Neutrophil (primary cell): ENCODE data around the gene HOXD13.

ENCODE experiments used
- H3K27ac ChIP-seq: fragments of 200-600 bp; sonication (generic); 2 replicates; pipeline ENCODE4 v1.5.1; 2016; ENCODE audit warnings: mild to moderate bottlenecking, moderate library complexity
- H3K27me3 ChIP-seq: fragments of 200-600 bp; sonication (generic); 2 replicates; pipeline ENCODE4 v1.6.0; 2016; ENCODE audit warnings: mild to moderate bottlenecking
- H3K36me3 ChIP-seq: fragments of 200-600 bp; sonication (generic); 2 replicates; pipeline ENCODE4 v1.5.1; 2017
- H3K4me1 ChIP-seq, 2 experiments: fragments of 200-600 bp in 1 of 2; sonication (generic) in 1 of 2; 1 replicate in 1 of 2; 2 replicates in 1 of 2; pipeline versions ENCODE4 v1.5.1 to v1.6.1; 2013 to 2016; ENCODE audit warnings: low read depth in 1 of 2, low read length in 1 of 2, mild to moderate bottlenecking in 1 of 2, moderate library complexity in 1 of 2; ENCODE audit not compliant: control insufficient read depth in 1 of 2, insufficient read depth in 1 of 2
- H3K4me3 ChIP-seq, 2 experiments: fragments of 200-600 bp in 1 of 2; sonication (generic) in 1 of 2; 1 replicate in 1 of 2; 2 replicates in 1 of 2; pipeline ENCODE4 v1.5.1; 2013 to 2016; ENCODE audit warnings: low read depth in 1 of 2, low read length in 1 of 2, mild to moderate bottlenecking in 1 of 2, moderate library complexity in 1 of 2
- H3K9me3 ChIP-seq: fragments of 200-600 bp; sonication (generic); 2 replicates; pipeline ENCODE4 v1.5.1; 2016
- CTCF ChIP-seq: fragments of 200-600 bp; sonication (generic); IDR thresholded peaks from 2 replicates; pipeline ENCODE4 v1.5.1; 2016; ENCODE audit warnings: antibody characterized with exemption

The HOXD13 gene

GRCh38 chr2:176117162-176117822 lies 24.8 kb downstream of the HOXD13 start:
- no peaks in the 10 kb centered on the region for H3K36me3 ChIP-seq
- H3K4me3 ChIP-seq, result no peak overlapping the region
- H3K27me3 ChIP-seq, result peaks cover 100% of the 10 kb centered on the region
- H3K9me3 ChIP-seq, result no peaks in the 10 kb centered on the region
- peaks cover 3 to 9% of the 10 kb centered on the region in 2 experiments for H3K4me1 ChIP-seq
- no peak for TF ChIP-seq CTCF
- H3K27ac ChIP-seq, result no peak overlapping the region

- no peak for TF ChIP-seq CTCF
- H3K27me3 ChIP-seq, result peaks cover 100% of the 10 kb centered on the region
- no peaks in the 10 kb centered on the region for H3K9me3 ChIP-seq
- no peak overlapping the region for H3K4me3 ChIP-seq
- H3K27ac ChIP-seq, result no peak overlapping the region
- no peaks in the 10 kb centered on the region for H3K36me3 ChIP-seq
- H3K4me1 ChIP-seq, result peaks cover 3 to 15% of the 10 kb centered on the region in 2 experiments
These were observed 25.4 kb downstream of the HOXD13 start for GRCh38 chr2:176117823-176118371.

GRCh38 chr2:176118601-176119339 lies 26.2 kb downstream of the HOXD13 start:
- Histone ChIP-seq H3K27me3 (peaks cover 100% of the 10 kb centered on the region), H3K4me3 (no peak overlapping the region), H3K4me1 (peaks cover 3 to 18% of the 10 kb centered on the region in 2 experiments), H3K27ac (no peak overlapping the region), H3K36me3 (no peaks in the 10 kb centered on the region), H3K9me3 (no peaks in the 10 kb centered on the region)
- TF ChIP-seq CTCF, result no peak

- Histone ChIP-seq H3K27me3 (peaks cover 100% of the 10 kb centered on the region), H3K9me3 (no peaks in the 10 kb centered on the region), H3K36me3 (no peaks in the 10 kb centered on the region), H3K27ac (no peak overlapping the region), H3K4me1 (peaks cover 3 to 18% of the 10 kb centered on the region in 2 experiments), H3K4me3 (no peak overlapping the region)
- TF ChIP-seq CTCF, result no peak
These were observed 28.1 kb downstream of the HOXD13 start for GRCh38 chr2:176120364-176121189.

GRCh38 chr2:176121190-176122051 lies 28.9 kb downstream of the HOXD13 start:
- TF ChIP-seq CTCF, result no peak
- no peaks in the 10 kb centered on the region for H3K36me3 ChIP-seq
- no peak overlapping the region for H3K4me3 ChIP-seq
- H3K27ac ChIP-seq, result no peak overlapping the region
- peaks cover 100% of the 10 kb centered on the region for H3K27me3 ChIP-seq
- no peaks in the 10 kb centered on the region for H3K9me3 ChIP-seq
- H3K4me1 ChIP-seq, result peaks cover 3 to 18% of the 10 kb centered on the region in 2 experiments
